ENCODE data around the gene UBE2E3.
"Not testable (repeated sequence)": the region's sequence is repeated elsewhere in the genome, so short reads cannot be mapped to it uniquely, and the experiment has no call there.

The UBE2E3 gene

GRCh38 chr2:181037922-181038321 lies 57.5 kb downstream of the UBE2E3 start:
- Histone ChIP-seq H4K8ac (ENCODE audit: low read depth, low read length) (no peak overlapping the region), H3K27me3 (ENCODE audit: insufficient read depth, low read length, poor library complexity) (no peaks in the 10 kb centered on the region), H3K4me2 (ENCODE audit: low read length) (no peak overlapping the region), H3K4me1 (ENCODE audit: control insufficient read depth, low read depth, low read length) (no peaks in the 10 kb centered on the region), H2BK5ac (ENCODE audit: low read length) (no peak overlapping the region), H3K79me2 (ENCODE audit: control insufficient read depth, insufficient read depth, low read length) (peaks cover 5% of the 10 kb centered on the region), H3K36me3 (ENCODE audit: control insufficient read depth, insufficient read depth, low read length) (no peaks in the 10 kb centered on the region), H3K23ac (ENCODE audit: low read length) (no peak overlapping the region), H3K27ac (ENCODE audit: low read depth, low read length) (no peak overlapping the region), H4K5ac (ENCODE audit: low read length) (no peak overlapping the region), H2BK15ac (replicated peaks; ENCODE audit: low read depth) (no peak overlapping the region), H3K9ac (ENCODE audit: low read length) (no peak overlapping the region), H3K56ac (ENCODE audit: low read length) (no peak overlapping the region), H3K18ac (ENCODE audit: low read length) (no peak overlapping the region), H3K4ac (ENCODE audit: low read depth, low read length) (no peak overlapping the region), H2BK120ac (ENCODE audit: low read depth, low read length) (no peak overlapping the region), H3K79me1 (ENCODE audit: low read length) (peaks cover 4% of the 10 kb centered on the region), H3K4me3 (ENCODE audit: low read length) (no peak overlapping the region), H2AK5ac (ENCODE audit: low read length) (no peak overlapping the region)
- DNase-seq: no peak
- no CpG with 5 or more reads among the region's 1 CpG for WGBS (ENCODE audit: extremely low coverage, insufficient coverage, low lambda C conversion rate)

- Histone ChIP-seq H3K23ac (ENCODE audit: low read length) (no peak overlapping the region), H3K4me2 (ENCODE audit: low read length) (no peak overlapping the region), H2BK120ac (ENCODE audit: low read depth, low read length) (no peak overlapping the region), H2AK5ac (ENCODE audit: low read length) (no peak overlapping the region), H2BK15ac (replicated peaks; ENCODE audit: low read depth) (no peak overlapping the region), H3K27ac (ENCODE audit: low read depth, low read length) (no peak overlapping the region), H3K79me1 (ENCODE audit: low read length) (peaks cover 4% of the 10 kb centered on the region), H3K4ac (ENCODE audit: low read depth, low read length) (no peak overlapping the region), H3K18ac (ENCODE audit: low read length) (no peak overlapping the region), H3K56ac (ENCODE audit: low read length) (no peak overlapping the region), H4K5ac (ENCODE audit: low read length) (no peak overlapping the region), H3K79me2 (ENCODE audit: control insufficient read depth, insufficient read depth, low read length) (peaks cover 5% of the 10 kb centered on the region), H4K8ac (ENCODE audit: low read depth, low read length) (no peak overlapping the region), H2BK5ac (ENCODE audit: low read length) (no peak overlapping the region), H3K27me3 (ENCODE audit: insufficient read depth, low read length, poor library complexity) (no peaks in the 10 kb centered on the region), H3K9ac (ENCODE audit: low read length) (no peak overlapping the region), H3K4me1 (ENCODE audit: control insufficient read depth, low read depth, low read length) (no peaks in the 10 kb centered on the region), H3K36me3 (ENCODE audit: control insufficient read depth, insufficient read depth, low read length) (no peaks in the 10 kb centered on the region), H3K4me3 (ENCODE audit: low read length) (no peak overlapping the region)
- DNase-seq: no peak
- WGBS (ENCODE audit: extremely low coverage, insufficient coverage, low lambda C conversion rate): no CpG with 5 or more reads among the region's 4 CpGs
Measured at GRCh38 chr2:181038796-181039195, 58.4 kb downstream of the UBE2E3 start.

GRCh38 chr2:181040839-181041238 lies 60.4 kb downstream of the UBE2E3 start:
- not testable (repeated sequence) for H4K8ac ChIP-seq (ENCODE audit: low read depth, low read length); H3K4me1 ChIP-seq (ENCODE audit: control insufficient read depth, low read depth, low read length)
- no CpG with 5 or more reads among the region's 11 CpGs for WGBS (ENCODE audit: extremely low coverage, insufficient coverage, low lambda C conversion rate)

GRCh38 chr2:181041661-181042060 lies 61.3 kb downstream of the UBE2E3 start:
- H4K8ac ChIP-seq (ENCODE audit: low read depth, low read length): no peak overlapping the region
- WGBS (ENCODE audit: extremely low coverage, insufficient coverage, low lambda C conversion rate): no CpG with 5 or more reads among the region's 2 CpGs

More at GRCh38 chr2:181040839-181041238, 60.4 kb downstream of the UBE2E3 start:
- H3K56ac ChIP-seq (ENCODE audit: low read length); H3K18ac ChIP-seq (ENCODE audit: low read length); H3K23ac ChIP-seq (ENCODE audit: low read length); H3K9ac ChIP-seq (ENCODE audit: low read length); H2AK5ac ChIP-seq (ENCODE audit: low read length); H3K27ac ChIP-seq (ENCODE audit: low read depth, low read length); H3K4me3 ChIP-seq (ENCODE audit: low read length); H3K27me3 ChIP-seq (ENCODE audit: insufficient read depth, low read length, poor library complexity); H2BK5ac ChIP-seq (ENCODE audit: low read length); H3K4ac ChIP-seq (ENCODE audit: low read depth, low read length); H2BK120ac ChIP-seq (ENCODE audit: low read depth, low read length); H3K4me2 ChIP-seq (ENCODE audit: low read length); H3K79me1 ChIP-seq (ENCODE audit: low read length); H3K36me3 ChIP-seq (ENCODE audit: control insufficient read depth, insufficient read depth, low read length); DNase-seq; H4K5ac ChIP-seq (ENCODE audit: low read length); H2BK15ac ChIP-seq (replicated peaks; ENCODE audit: low read depth); H3K79me2 ChIP-seq (ENCODE audit: control insufficient read depth, insufficient read depth, low read length): not testable (repeated sequence)

GRCh38 chr2:181042706-181043105 lies 62.3 kb downstream of the UBE2E3 start:
- Histone ChIP-seq H3K36me3 (ENCODE audit: control insufficient read depth, insufficient read depth, low read length) (no peaks in the 10 kb centered on the region), H3K27ac (ENCODE audit: low read depth, low read length) (no peak overlapping the region), H3K4ac (ENCODE audit: low read depth, low read length) (no peak overlapping the region), H3K18ac (ENCODE audit: low read length) (no peak overlapping the region), H3K27me3 (ENCODE audit: insufficient read depth, low read length, poor library complexity) (no peaks in the 10 kb centered on the region), H3K4me2 (ENCODE audit: low read length) (no peak overlapping the region), H3K56ac (ENCODE audit: low read length) (no peak overlapping the region), H3K23ac (ENCODE audit: low read length) (no peak overlapping the region), H3K79me2 (ENCODE audit: control insufficient read depth, insufficient read depth, low read length) (peaks cover 8% of the 10 kb centered on the region), H2BK15ac (replicated peaks; ENCODE audit: low read depth) (no peak overlapping the region), H4K8ac (ENCODE audit: low read depth, low read length) (no peak overlapping the region), H3K9ac (ENCODE audit: low read length) (no peak overlapping the region), H4K5ac (ENCODE audit: low read length) (no peak overlapping the region), H3K4me3 (ENCODE audit: low read length) (no peak overlapping the region), H2BK5ac (ENCODE audit: low read length) (no peak overlapping the region), H3K4me1 (ENCODE audit: control insufficient read depth, low read depth, low read length) (peaks cover 8% of the 10 kb centered on the region), H2AK5ac (ENCODE audit: low read length) (no peak overlapping the region), H3K79me1 (ENCODE audit: low read length) (peaks cover 4% of the 10 kb centered on the region), H2BK120ac (ENCODE audit: low read depth, low read length) (no peak overlapping the region)
- WGBS (ENCODE audit: extremely low coverage, insufficient coverage, low lambda C conversion rate): no CpG with 5 or more reads among the region's 1 CpG
- DNase-seq: no peak

More at GRCh38 chr2:181041661-181042060, 61.3 kb downstream of the UBE2E3 start:
- Histone ChIP-seq H3K79me1 (ENCODE audit: low read length) (peaks cover 4% of the 10 kb centered on the region), H3K23ac (ENCODE audit: low read length) (no peak overlapping the region), H3K36me3 (ENCODE audit: control insufficient read depth, insufficient read depth, low read length) (no peaks in the 10 kb centered on the region), H3K27me3 (ENCODE audit: insufficient read depth, low read length, poor library complexity) (no peaks in the 10 kb centered on the region), H3K18ac (ENCODE audit: low read length) (no peak overlapping the region), H4K5ac (ENCODE audit: low read length) (no peak overlapping the region), H2BK5ac (ENCODE audit: low read length) (no peak overlapping the region), H3K4me2 (ENCODE audit: low read length) (no peak overlapping the region), H2BK120ac (ENCODE audit: low read depth, low read length) (no peak overlapping the region), H3K9ac (ENCODE audit: low read length) (no peak overlapping the region), H2AK5ac (ENCODE audit: low read length) (no peak overlapping the region), H3K4me1 (ENCODE audit: control insufficient read depth, low read depth, low read length) (peaks cover 2% of the 10 kb centered on the region), H3K56ac (ENCODE audit: low read length) (no peak overlapping the region), H3K4me3 (ENCODE audit: low read length) (no peak overlapping the region), H3K4ac (ENCODE audit: low read depth, low read length) (no peak overlapping the region), H2BK15ac (replicated peaks; ENCODE audit: low read depth) (no peak overlapping the region), H3K79me2 (ENCODE audit: control insufficient read depth, insufficient read depth, low read length) (peaks cover 6% of the 10 kb centered on the region), H3K27ac (ENCODE audit: low read depth, low read length) (no peak overlapping the region)
- no peak for DNase-seq

- Histone ChIP-seq H2AK5ac (ENCODE audit: low read length) (no peak overlapping the region), H3K79me2 (ENCODE audit: control insufficient read depth, insufficient read depth, low read length) (peaks cover 8% of the 10 kb centered on the region), H4K5ac (ENCODE audit: low read length) (no peak overlapping the region), H3K9ac (ENCODE audit: low read length) (no peak overlapping the region), H3K56ac (ENCODE audit: low read length) (no peak overlapping the region), H3K79me1 (ENCODE audit: low read length) (peaks cover 4% of the 10 kb centered on the region), H2BK120ac (ENCODE audit: low read depth, low read length) (peak overlapping the region; percentile 12), H3K36me3 (ENCODE audit: control insufficient read depth, insufficient read depth, low read length) (no peaks in the 10 kb centered on the region), H3K4me1 (ENCODE audit: control insufficient read depth, low read depth, low read length) (peaks cover 13% of the 10 kb centered on the region), H2BK15ac (replicated peaks; ENCODE audit: low read depth) (no peak overlapping the region), H3K18ac (ENCODE audit: low read length) (no peak overlapping the region), H3K27ac (ENCODE audit: low read depth, low read length) (no peak overlapping the region), H3K27me3 (ENCODE audit: insufficient read depth, low read length, poor library complexity) (no peaks in the 10 kb centered on the region), H4K8ac (ENCODE audit: low read depth, low read length) (no peak overlapping the region), H3K4ac (ENCODE audit: low read depth, low read length) (no peak overlapping the region), H3K4me2 (ENCODE audit: low read length) (no peak overlapping the region), H2BK5ac (ENCODE audit: low read length) (no peak overlapping the region), H3K23ac (ENCODE audit: low read length) (no peak overlapping the region), H3K4me3 (ENCODE audit: low read length) (no peak overlapping the region)
- no CpG with 5 or more reads among the region's 1 CpG for WGBS (ENCODE audit: extremely low coverage, insufficient coverage, low lambda C conversion rate)
- no peak for DNase-seq
Measured at GRCh38 chr2:181046833-181047232, 66.4 kb downstream of the UBE2E3 start.
